UCSD-AML1 (cell line): ENCODE results near the gene TRIM8.
"Not testable (repeated sequence)": the region's sequence is repeated elsewhere in the genome, so short reads cannot be mapped to it uniquely, and the experiment has no call there.

Source experiments
- DNase-seq: peaks from one replicate; lab custom pipeline; 2025; ENCODE audit not compliant: unreplicated experiment; lab: John Stamatoyannopoulos, UW

The TRIM8 gene

GRCh38 chr10:102683736-102684135 lies 39.5 kb downstream of the TRIM8 start:
- no peak for DNase-seq

DNA sequence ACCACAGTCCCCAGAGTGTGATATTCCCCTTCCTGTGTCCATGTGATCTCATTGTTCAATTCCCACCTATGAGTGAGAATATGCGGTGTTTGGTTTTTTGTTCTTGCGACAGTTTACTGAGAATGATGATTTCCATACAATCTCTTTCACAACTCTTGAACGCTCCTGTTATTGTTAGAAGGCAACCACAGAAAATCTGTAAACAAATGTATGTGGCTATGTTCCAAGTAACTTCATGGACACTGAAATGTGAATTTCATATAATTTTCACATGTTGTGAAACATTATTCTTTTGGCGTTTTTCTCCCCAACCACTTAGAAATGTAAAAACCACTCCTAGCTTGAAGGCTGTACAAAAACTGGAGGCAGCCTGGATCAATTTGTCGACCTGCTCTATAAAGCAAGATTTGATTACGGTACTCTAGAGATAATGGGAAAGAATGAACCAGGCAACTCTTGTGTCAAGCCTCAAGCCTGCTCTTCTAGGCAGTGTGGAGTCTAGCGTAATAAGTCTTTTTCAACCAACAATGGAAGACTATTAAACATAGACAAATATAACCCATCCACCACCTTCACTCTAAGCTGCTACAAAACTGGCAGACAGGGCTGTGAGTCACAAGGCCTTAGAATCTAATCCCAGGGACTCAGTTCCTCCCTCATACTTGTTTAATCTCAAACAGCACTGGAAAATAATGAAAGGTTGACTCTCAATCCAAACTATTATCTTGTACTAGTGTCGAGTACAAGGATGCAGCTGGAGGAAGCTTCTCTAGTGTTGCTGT lies 47.2 kb downstream of the TRIM8 start:
- no peak for DNase-seq

DNA sequence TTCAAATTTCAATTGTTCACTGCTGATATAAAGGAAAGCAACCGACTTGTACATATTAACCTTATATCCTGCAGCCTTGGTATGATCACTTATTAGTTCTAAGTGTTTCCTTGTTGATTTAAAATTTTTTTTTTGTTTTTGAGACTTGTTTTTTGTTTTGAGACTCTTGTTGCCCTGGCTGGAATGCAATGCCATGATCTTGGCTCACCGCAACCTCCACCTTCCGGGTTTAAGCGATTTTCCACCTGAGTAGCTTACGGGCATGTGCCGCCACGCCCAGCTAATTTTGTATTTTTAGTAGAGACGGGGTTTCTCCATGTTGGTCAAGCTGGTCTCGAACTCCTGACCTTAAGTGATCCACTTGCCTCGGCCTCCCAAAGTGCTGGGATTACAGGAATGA lies 51.1 kb downstream of the TRIM8 start:
- DNase-seq, result not testable (repeated sequence)

DNA sequence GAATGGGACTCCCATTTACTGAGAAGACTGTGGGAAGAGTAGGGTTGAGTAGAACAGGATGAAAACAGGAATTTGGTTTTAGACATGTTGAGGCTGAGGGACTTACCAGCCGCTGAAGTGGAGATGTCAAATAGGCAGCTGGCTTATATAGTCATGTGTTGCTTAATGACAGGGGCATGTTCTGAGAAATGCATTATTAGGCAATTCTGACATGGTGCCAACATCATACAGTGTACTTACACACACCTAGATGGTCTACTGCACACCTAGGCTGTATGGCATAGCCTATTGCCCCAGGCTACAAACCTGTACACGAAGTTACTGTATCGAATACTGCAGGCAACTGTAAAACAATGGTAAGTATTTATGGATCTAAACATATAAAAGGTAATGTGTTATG lies 52.5 kb downstream of the TRIM8 start:
- no peak for DNase-seq

- no peak for DNase-seq
Observed at GRCh38 chr10:102698894-102699293, 54.6 kb downstream of the TRIM8 start.

GRCh38 chr10:102701272-102701671 lies 57.0 kb downstream of the TRIM8 start:
- no peak for DNase-seq

- no peak for DNase-seq
Observed at GRCh38 chr10:102701796-102702195, 57.5 kb downstream of the TRIM8 start.

GRCh38 chr10:102702742-102703141 lies 58.5 kb downstream of the TRIM8 start:
- no peak for DNase-seq

GRCh38 chr10:102704915-102705314 lies 60.6 kb downstream of the TRIM8 start:
- DNase-seq, result no peak

DNA sequence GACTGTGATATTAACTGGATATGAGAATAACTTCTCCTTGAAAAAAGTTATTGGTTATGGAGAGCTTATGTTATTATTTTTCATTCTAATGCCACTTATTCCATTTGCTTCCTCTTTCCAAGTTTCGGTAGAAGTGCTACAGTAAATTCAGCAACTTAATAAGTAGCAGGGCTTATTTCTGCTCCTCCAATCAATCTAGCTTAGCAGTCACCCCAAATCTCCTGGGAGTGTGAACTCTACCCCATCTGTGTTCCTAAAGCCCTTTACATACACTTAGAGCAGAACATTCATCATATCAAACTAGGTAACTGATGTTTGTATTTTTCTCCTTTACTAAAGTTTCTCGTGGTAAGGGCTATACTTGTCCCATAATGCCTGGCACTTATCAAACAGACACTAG lies 61.3 kb downstream of the TRIM8 start:
- DNase-seq, result no peak
